Medulla oblongata (tissue), 1 donor: ENCODE results near the gene IDH3B.
"Not testable (repeated sequence)": the region's sequence is repeated elsewhere in the genome, so short reads cannot be mapped to it uniquely, and the experiment has no call there.

ENCODE experiments used
- DNase-seq: peaks from one replicate; pipeline ENCODE4 v3.0.0-alpha.2; 2015; ENCODE audit errors: extremely low spot score

IDH3B gene

GRCh38 chr20:2694519-2694918, 30.5 kb upstream of the IDH3B start:
- DNase-seq, result no peak

DNA sequence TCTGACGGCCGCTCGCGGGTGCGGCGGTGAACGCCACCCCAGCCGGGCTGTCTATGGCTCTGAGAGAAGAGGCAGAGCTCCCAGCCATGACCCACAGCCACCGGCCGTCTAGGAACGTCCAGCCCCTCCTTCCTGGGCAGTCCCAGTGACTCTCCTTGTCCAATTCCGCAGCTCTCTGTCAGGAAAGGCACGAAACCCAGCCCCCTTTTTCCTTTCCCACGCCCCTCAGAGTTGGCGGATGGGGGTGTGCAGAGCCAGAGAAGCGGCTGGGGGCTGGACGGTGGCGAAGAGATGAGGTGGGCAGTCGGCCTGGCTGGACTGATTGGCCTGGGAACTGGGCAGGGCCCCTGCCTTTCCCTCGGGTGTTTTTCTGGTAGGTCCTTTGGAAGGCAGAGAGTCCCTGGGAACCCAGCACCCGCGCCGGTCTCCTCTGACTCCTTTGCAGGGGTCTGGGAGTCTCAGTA, 30.0 kb upstream of the IDH3B start:
- DNase-seq, result no peak

DNA sequence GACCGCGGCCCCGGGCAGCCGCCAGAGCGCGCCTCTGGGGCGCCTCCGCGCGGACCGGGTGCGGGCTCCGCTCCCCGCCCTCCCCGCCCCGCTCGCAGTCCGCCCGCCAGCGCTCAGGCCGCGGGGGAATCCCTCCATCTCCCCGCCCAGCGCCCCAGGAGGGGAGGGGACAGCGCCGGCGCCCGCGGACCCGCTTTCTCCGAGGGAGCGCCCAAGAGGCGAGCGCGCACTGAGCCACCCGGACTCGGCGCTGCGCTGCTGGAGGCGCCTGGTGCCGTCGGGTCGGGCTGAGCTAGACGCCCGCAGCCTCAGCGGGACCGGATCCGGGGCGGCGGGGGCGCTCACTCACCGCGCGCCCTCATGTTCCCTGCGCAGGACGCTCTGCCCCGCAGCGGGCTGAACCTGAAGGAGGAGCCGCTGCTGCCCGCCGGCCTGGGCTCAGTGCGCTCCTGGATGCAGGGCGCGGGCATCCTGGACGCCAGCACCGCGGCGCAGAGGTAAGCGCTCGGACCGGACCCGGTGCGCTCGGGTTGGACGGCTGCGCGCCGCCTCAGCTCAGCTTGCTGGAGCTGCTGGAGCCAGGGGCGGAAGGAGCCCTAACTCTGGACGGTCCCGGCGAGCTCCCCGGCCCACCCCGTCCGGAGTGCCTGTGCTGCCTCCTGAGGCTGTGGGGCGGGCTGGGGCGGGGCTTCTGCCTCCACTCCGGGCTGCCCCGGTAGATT, 29.4 kb upstream of the IDH3B start:
- DNase-seq, result peak; percentile 55

GRCh38 chr20:2692886-2693285, 28.9 kb upstream of the IDH3B start:
- DNase-seq, result no peak

GRCh38 chr20:2692036-2692885, 28.2 kb upstream of the IDH3B start, which contains the start of gene EBF4:
TSS of gene EBF4 (plus strand) at chr20:2692780. CDS start at chr20:2693646, 866 bp downstream.
- DNase-seq, result peak; percentile 30

DNA sequence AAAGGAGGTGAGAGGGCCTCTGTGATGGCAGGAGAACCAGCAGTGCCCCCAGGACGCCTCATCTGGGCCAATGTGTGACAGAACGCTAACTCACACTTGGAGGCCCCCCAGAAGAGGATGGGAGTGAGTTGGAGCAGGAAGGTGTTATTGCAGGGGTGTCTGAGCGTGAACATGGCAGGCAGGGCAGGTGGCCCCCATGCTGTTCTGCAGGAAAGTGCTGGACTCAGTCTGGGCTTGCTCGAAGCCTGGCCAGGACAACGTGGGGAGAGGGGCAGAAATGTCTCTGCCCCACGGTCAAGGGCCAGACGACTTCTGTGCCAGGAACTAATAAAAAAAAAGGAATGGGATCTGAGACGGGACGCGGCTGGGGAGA, 27.6 kb upstream of the IDH3B start:
- DNase-seq, result no peak

- DNase-seq, result no peak
These were observed 27.1 kb upstream of the IDH3B start for GRCh38 chr20:2691127-2691526.

- DNase-seq, result no peak
These were observed 26.7 kb upstream of the IDH3B start for GRCh38 chr20:2690718-2691117.

- DNase-seq, result no peak
These were observed 26.2 kb upstream of the IDH3B start for GRCh38 chr20:2690213-2690612.

DNA sequence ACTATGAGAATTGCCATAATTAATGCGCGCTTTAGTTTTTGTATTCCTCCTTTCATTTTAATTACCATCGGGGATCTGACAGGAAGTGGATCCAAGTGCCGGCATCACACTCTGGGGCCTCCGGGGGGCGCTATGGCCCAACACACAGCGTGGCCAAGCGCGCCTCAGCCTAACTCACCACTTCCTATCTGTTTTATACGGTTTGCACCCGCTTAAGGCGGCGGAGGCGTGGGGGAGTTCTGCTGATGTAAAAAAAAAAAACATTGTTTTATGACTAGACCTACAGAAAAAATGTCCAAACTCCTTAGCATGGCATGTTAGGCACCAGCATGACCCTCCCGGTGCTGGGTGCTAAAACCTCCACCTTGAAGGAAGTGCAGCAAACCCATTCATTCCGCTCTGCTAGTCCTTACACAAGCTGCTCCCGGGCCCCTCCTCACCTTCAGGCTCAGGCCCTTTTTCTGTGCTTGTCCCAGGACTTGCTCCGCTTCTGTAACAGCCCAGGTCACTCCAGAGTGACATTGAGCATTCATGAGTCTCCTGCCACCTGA, 24.1 kb upstream of the IDH3B start:
- DNase-seq, result peak; percentile 64

GRCh38 chr20:2687514-2687913, 23.5 kb upstream of the IDH3B start:
- no peak for DNase-seq

GRCh38 chr20:2684817-2685216, 20.8 kb upstream of the IDH3B start:
- DNase-seq, result not testable (repeated sequence)

- DNase-seq, result not testable (repeated sequence)
These were observed 18.0 kb upstream of the IDH3B start for GRCh38 chr20:2682040-2682439.

DNA sequence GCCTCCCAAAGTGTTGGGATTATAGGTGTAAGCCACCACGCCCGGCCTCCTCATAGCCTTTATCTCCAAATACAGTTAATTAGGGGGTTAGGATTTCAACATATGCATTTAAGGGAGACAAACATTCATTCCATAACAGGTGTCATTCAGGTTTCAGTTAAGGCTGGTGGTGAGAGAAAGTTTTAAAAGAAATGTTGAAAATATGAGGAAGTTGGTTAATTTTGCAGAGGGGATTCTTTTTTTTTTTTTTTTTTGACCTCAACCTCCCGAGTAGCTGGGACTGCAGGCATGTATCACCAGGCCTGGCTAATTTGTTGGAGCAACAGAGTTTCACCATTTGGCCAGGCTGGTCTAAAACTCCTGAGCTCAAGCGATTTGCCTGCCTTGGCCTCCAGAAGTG, 16.0 kb upstream of the IDH3B start:
- no peak for DNase-seq

DNA sequence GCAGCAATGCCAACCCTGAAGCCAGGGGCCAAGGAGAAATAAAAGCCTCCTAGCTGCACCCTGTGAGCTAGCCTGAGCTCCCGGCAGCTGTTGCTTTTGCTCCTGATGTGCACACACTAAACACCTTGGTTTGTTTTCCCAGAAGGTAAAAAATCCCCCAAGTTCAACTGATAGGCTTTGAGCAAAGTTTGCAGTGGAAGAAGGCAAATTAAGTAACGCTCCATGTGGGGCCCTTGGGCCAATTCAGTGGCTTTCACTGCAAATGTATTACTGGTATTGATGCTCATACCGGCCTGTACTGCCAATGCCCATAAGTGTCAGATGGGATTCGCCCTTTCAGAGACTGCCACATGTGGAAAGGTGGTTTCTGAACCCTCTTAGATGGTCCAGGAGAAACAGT, 9.4 kb upstream of the IDH3B start:
- no peak for DNase-seq

DNA sequence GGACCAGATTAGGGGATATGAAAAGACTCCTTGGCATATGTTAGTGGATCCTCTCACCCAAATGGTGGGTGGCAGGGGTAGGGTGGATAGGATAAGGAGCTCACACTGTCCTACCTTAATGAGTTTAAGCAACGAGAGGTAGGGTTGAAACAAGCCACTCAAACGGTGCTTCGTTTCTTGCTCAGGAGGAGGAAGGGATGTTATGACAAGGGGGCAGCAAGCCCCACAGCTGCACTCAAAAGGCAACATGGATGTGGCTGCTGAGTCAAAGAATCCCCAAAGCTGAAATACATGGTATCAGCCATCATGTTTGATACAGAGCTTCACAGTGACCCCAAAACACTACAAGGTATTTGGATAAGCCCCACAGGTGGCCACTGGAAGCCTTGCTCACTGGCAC, 8.4 kb upstream of the IDH3B start:
- DNase-seq, result no peak

DNA sequence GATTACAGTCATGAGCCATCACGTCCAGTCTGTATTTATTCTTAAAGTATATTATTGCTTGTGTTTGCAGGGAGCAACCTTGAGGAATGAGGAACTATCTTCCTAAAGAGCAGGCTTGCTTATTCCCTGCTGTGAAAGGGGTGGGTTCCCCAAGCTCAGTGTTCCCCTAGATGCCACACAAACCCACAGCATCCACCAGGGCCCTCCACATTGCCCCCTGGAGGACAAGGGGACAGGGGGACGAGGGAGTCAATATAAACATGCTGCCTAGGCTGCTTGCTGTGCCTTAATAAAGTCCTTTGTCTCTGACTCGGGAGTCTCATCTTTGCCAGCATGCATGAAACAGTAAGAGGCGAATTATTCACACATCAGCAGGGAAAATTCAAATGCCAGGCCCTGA, 8.0 kb upstream of the IDH3B start:
- DNase-seq, result no peak

- DNase-seq, result no peak
These were observed 591 bp downstream of the IDH3B start for GRCh38 chr20:2663364-2663886.

GRCh38 chr20:2659547-2659946, 4.5 kb downstream of the IDH3B start:
- no peak for DNase-seq

GRCh38 chr20:2658414-2659354, 5.3 kb downstream of the IDH3B start:
- DNase-seq, result no peak

DNA sequence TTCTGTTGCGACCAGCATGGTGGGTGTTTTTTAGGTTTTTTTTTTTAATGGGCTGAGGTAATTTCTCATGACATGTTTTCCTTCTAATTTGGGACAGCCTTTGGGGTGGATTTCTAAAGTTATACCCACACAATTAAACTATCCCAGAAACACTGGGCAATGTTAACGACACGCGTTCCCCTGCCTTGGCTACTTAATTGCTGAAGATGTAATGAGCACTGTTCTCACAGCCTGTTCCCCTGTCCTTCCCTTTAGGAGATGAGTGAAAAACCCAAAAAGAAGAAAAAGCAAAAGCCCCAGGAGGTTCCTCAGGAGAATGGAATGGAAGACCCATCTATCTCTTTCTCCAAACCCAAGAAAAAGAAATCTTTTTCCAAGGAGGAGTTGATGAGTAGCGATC, 6.3 kb downstream of the IDH3B start:
- no peak for DNase-seq
